Retinal pigment epithelial cell (primary cell): ENCODE data around the gene SYT2.
"Not testable (repeated sequence)": the region's sequence is repeated elsewhere in the genome, so short reads cannot be mapped to it uniquely, and the experiment has no call there.

Experiments
- DNase-seq: peaks from one replicate; pipeline ENCODE4 v3.0.0-alpha.2; 2010; ENCODE audit warnings: low read depth
- H3K4me3 ChIP-seq: 2 replicates; pipeline ENCODE4 v1.5.1; 2011; ENCODE audit warnings: mild to moderate bottlenecking, low read length, control low read depth, moderate library complexity
- TF ChIP-seq, protein P1 (sequence below): conservative IDR thresholded peaks from 2 replicates; pipeline ENCODE4 v1.5.1; 2011; ENCODE audit warnings: low read depth, low read length, control low read depth, inconsistent platforms

SYT2 gene

GRCh38 chr1:202643397-202644218 lies 66.6 kb downstream of the SYT2 start:
- DNase-seq, result no peak
- TF ChIP-seq, protein P1, sequence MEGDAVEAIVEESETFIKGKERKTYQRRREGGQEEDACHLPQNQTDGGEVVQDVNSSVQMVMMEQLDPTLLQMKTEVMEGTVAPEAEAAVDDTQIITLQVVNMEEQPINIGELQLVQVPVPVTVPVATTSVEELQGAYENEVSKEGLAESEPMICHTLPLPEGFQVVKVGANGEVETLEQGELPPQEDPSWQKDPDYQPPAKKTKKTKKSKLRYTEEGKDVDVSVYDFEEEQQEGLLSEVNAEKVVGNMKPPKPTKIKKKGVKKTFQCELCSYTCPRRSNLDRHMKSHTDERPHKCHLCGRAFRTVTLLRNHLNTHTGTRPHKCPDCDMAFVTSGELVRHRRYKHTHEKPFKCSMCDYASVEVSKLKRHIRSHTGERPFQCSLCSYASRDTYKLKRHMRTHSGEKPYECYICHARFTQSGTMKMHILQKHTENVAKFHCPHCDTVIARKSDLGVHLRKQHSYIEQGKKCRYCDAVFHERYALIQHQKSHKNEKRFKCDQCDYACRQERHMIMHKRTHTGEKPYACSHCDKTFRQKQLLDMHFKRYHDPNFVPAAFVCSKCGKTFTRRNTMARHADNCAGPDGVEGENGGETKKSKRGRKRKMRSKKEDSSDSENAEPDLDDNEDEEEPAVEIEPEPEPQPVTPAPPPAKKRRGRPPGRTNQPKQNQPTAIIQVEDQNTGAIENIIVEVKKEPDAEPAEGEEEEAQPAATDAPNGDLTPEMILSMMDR, result no peak
- H3K4me3 ChIP-seq, result no peak overlapping the region

- DNase-seq, result no peak
- TF ChIP-seq, protein P1, result no peak
- peak overlapping the region; percentile 4 for H3K4me3 ChIP-seq
These were observed 67.5 kb downstream of the SYT2 start for GRCh38 chr1:202642619-202643291.

DNA sequence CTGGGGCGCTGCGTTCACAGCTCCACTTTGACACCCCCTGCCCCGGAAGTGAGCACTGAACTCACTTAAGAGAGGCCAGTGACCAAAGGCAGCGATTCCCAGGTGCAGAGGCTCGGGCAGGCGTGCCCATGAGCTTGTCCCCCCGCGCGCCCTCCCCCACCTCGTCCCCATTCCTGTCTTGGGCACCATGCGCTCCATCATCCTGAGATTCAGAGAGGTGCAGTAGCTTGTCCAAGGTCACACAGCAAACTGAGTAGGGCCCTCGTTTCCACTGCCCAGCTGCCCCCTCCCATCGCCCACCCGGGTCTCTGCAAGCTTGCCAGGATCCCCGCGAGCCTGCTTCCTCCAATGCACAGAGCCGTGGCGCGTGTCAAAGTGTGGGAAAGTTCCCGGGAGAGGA lies 68.0 kb downstream of the SYT2 start:
- no peak for DNase-seq
- H3K4me3 ChIP-seq, result no peak overlapping the region
- TF ChIP-seq, protein P1, result no peak

GRCh38 chr1:202639500-202639899 lies 70.8 kb downstream of the SYT2 start:
- no peak overlapping the region for H3K4me3 ChIP-seq
- TF ChIP-seq, protein P1, result no peak
- no peak for DNase-seq

GRCh38 chr1:202638701-202639305 lies 71.5 kb downstream of the SYT2 start:
- DNase-seq, H3K4me3 ChIP-seq: not testable (repeated sequence)

- no peak overlapping the region for H3K4me3 ChIP-seq
- TF ChIP-seq, protein P1, result no peak
- no peak for DNase-seq
These were observed 72.1 kb downstream of the SYT2 start for GRCh38 chr1:202638019-202638700.

GRCh38 chr1:202637321-202638018 lies 72.8 kb downstream of the SYT2 start:
- not testable (repeated sequence) for H3K4me3 ChIP-seq, DNase-seq

DNA sequence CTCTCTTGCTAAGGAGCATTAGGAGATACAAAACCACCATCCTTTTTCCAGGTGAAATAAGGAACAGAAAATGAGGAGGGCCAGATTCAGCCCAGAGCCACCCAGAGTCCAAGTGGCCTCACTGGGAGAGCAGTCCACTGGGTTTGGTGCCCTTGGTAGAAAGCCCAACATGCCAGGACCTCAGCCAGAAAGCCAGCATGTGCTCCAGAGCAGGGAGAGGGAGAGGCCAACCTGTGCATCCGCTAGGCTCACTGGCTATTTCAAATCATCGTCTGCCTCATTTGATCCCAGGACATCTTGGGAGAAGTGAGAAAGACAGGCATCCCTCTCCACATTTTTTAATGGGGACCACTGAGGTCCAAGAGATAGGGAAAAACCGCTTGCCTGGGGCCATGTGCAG lies 74.1 kb downstream of the SYT2 start:
- not testable (repeated sequence) for H3K4me3 ChIP-seq, DNase-seq
